GM12892 (cell line): ENCODE measurements around the gene PATE1.

ENCODE experiments used
- POLR2AphosphoS5 ChIP-seq: IDR thresholded peaks from 2 replicates; pipeline ENCODE4 v1.6.1; 2011; ENCODE audit warnings: low read depth, low read length, control low read depth
- TAF1 ChIP-seq: IDR thresholded peaks from 2 replicates; pipeline ENCODE4 v1.6.1; 2011; ENCODE audit warnings: low read depth, mild to moderate bottlenecking, control low read depth, low read length, borderline replicate concordance

DNA sequence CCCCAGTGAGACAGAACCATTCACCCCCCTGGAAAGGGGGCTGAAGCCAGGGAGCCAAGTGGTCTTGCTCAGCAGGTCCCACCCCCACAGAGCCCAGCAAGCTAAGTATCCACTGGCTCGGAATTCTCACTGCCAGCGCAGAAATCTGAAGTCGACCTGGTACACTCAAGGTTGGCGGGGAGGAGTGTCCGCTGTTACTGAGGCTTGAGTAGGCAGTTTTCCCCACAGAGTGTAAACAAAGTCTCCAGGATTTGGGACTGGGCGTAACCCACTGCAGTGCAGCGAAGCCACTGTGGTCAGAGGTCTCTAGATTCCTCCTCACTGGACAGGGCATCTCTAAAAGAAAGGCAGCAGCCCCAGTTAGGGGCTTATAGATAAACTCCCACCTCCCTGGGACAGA is 10.0 kb downstream of the PATE1 start:
- TF ChIP-seq POLR2AphosphoS5 (no peak), TAF1 (no peak)
